ENCODE measurements around the gene SLC11A2.

GRCh38 chr12:50980545-50980944 is 45.6 kb downstream of the SLC11A2 start:
- no peak for TF ChIP-seq EGR1 (IDR thresholded peaks at IDR 0.05; ENCODE audit: borderline replicate concordance, low read depth, low read length)
- TF ChIP-seq, protein P1, sequence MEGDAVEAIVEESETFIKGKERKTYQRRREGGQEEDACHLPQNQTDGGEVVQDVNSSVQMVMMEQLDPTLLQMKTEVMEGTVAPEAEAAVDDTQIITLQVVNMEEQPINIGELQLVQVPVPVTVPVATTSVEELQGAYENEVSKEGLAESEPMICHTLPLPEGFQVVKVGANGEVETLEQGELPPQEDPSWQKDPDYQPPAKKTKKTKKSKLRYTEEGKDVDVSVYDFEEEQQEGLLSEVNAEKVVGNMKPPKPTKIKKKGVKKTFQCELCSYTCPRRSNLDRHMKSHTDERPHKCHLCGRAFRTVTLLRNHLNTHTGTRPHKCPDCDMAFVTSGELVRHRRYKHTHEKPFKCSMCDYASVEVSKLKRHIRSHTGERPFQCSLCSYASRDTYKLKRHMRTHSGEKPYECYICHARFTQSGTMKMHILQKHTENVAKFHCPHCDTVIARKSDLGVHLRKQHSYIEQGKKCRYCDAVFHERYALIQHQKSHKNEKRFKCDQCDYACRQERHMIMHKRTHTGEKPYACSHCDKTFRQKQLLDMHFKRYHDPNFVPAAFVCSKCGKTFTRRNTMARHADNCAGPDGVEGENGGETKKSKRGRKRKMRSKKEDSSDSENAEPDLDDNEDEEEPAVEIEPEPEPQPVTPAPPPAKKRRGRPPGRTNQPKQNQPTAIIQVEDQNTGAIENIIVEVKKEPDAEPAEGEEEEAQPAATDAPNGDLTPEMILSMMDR (IDR thresholded peaks at IDR 0.05; ENCODE audit: control extremely low read depth in 1 of 3, insufficient read depth in 1 of 3, low read depth in 1 of 3, low read length in 3 of 3) = no peak
- no peak for TF ChIP-seq EZH2 (IDR thresholded peaks at IDR 0.05; ENCODE audit: low read depth, low read length, severe bottlenecking)
- no peak for TF ChIP-seq POLR2A (IDR thresholded peaks at IDR 0.05; ENCODE audit: control extremely low read depth in 1 of 2, low read depth in 2 of 2, low read length in 2 of 2)
- no peak for TF ChIP-seq CHD2 (IDR thresholded peaks at IDR 0.05; ENCODE audit: low read length)
- no peak for TF ChIP-seq SIX5 (IDR thresholded peaks at IDR 0.05; ENCODE audit: low read depth, low read length)
- TF ChIP-seq TEAD4 (IDR thresholded peaks at IDR 0.05; ENCODE audit: low read depth, low read length) = no peak
- no peak for TF ChIP-seq POLR2AphosphoS5 (IDR thresholded peaks at IDR 0.05; ENCODE audit: low read depth, low read length)
- no peak for TF ChIP-seq MAX (IDR thresholded peaks at IDR 0.05)
- no peak for TF ChIP-seq EP300 (IDR thresholded peaks at IDR 0.05; ENCODE audit: borderline replicate concordance in 1 of 2, low read depth in 2 of 2, low read length in 2 of 2)
- no peak for TF ChIP-seq RFX5 (IDR thresholded peaks at IDR 0.05; ENCODE audit: borderline replicate concordance, low read depth, low read length)
- no peak for TF ChIP-seq SIN3A (conservative IDR thresholded peaks at IDR 0.05 in 1 of 2, IDR thresholded peaks at IDR 0.05 in 1 of 2; ENCODE audit: low read depth in 1 of 2, low read length in 2 of 2)
- TF ChIP-seq ATF2 (IDR thresholded peaks at IDR 0.05; ENCODE audit: low read length) = no peak

All from H1 (cell line).